CD4-positive, alpha-beta memory T cell (primary cell): ENCODE measurements around the gene HMGN4. TPM values are rescaled to one million over a fixed set of nuclear protein-coding genes. Genes with fewer than 3 reads are reported as not detected.
A peak's percentile ranks its signal among the peaks of the same experiment; 100 is the strongest.

Experiments
- CTCF ChIA-PET: fragments of 350-600 bp; sonication (Branson Sonifier 250); formaldehyde crosslinking; loops from one replicate; lab custom pipeline; 2021; ENCODE audit warnings: inconsistent platforms; ENCODE audit not compliant: partially characterized antibody; lab: Charles Lee
- POLR2A ChIA-PET: fragments of 350-600 bp; sonication (Branson Sonifier 250); formaldehyde crosslinking; loops from one replicate; lab custom pipeline; 2021; ENCODE audit not compliant: partially characterized antibody; lab: Charles Lee
- DNase-seq, 5 donors: peaks; one replicate each; pipeline versions ENCODE4 v3.0.0 to v3.0.0-alpha.2; 2020 to 2022; ENCODE audit warnings: mixed read lengths in 1 of 5
- H3K27ac ChIP-seq: one replicate; pipeline ENCODE4 v1.7.0; 2013; ENCODE audit warnings: low read depth, low read length
- H3K27me3 ChIP-seq: 2 replicates; pipeline ENCODE4 v1.7.0; 2013; ENCODE audit warnings: mild to moderate bottlenecking, low read length, moderate library complexity; ENCODE audit not compliant: insufficient read depth
- H3K36me3 ChIP-seq: 2 replicates; pipeline ENCODE4 v1.7.0; 2013; ENCODE audit warnings: mild to moderate bottlenecking, low read length, moderate library complexity; ENCODE audit not compliant: insufficient read depth
- H3K4me1 ChIP-seq: 2 replicates; pipeline ENCODE4 v1.7.0; 2013; ENCODE audit warnings: mild to moderate bottlenecking, low read length, moderate library complexity; ENCODE audit not compliant: insufficient read depth
- H3K4me3 ChIP-seq, 2 donors: one replicate each; pipeline ENCODE4 v1.7.0; 2013; ENCODE audit warnings: low read length in 2 of 2, mild to moderate bottlenecking in 1 of 2
- H3K9me3 ChIP-seq, 2 donors: one replicate each; pipeline ENCODE4 v1.7.0; 2013; ENCODE audit warnings: low read length in 2 of 2, control low read depth in 1 of 2; ENCODE audit not compliant: control insufficient read depth in 1 of 2
- H3K27ac Mint-ChIP-seq, 7 donors: one replicate each; pipeline ENCODE4 v1.8.0; 2020 to 2021; ENCODE audit warnings: mixed read lengths in 7 of 7, mild to moderate bottlenecking in 6 of 7, inconsistent platforms in 3 of 7, moderate library complexity in 3 of 7
- H3K27me3 Mint-ChIP-seq, 2 donors: one replicate each; pipeline ENCODE4 v1.8.0; 2020 to 2021; ENCODE audit warnings: mixed read lengths in 2 of 2
- H3K36me3 Mint-ChIP-seq, 2 donors: one replicate each; pipeline ENCODE4 v1.8.0; 2020 to 2021; ENCODE audit warnings: mixed read lengths in 2 of 2, inconsistent platforms in 1 of 2, mild to moderate bottlenecking in 1 of 2
- H3K4me1 Mint-ChIP-seq, 4 donors: one replicate each; pipeline ENCODE4 v1.8.0; 2020 to 2021; ENCODE audit warnings: mixed read lengths in 4 of 4, mild to moderate bottlenecking in 1 of 4
- H3K4me3 Mint-ChIP-seq, 8 donors: one replicate each; pipeline ENCODE4 v1.8.0; 2020 to 2021; ENCODE audit warnings: mixed read lengths in 8 of 8, mild to moderate bottlenecking in 7 of 8, moderate library complexity in 6 of 8, inconsistent platforms in 3 of 8
- H3K9me3 Mint-ChIP-seq, 8 donors: one replicate each; pipeline ENCODE4 v1.8.0; 2020 to 2021; ENCODE audit warnings: mixed read lengths in 8 of 8, mild to moderate bottlenecking in 5 of 8, inconsistent platforms in 3 of 8, moderate library complexity in 1 of 8
- intact Hi-C: fragments of 100-400 bp; cut with micrococcal nuclease; formaldehyde crosslinking; loops from one replicate; pipeline ENCODE4 v1.15.1; 2023
- polyA plus RNA-seq, 2 donors: library from polyadenylated mRNA; unstranded; fragments of 300-500 nt; fragmentation: Illumina TruSeq; gene quantifications; one replicate each; pipeline ENCODE4 v1.2.3, GENCODE V29; 2021
- total RNA-seq, 2 experiments: library from RNA; stranded (reverse); gene quantifications; one replicate each; pipeline ENCODE4 v1.2.3, GENCODE V29; 2021

Gene HMGN4
- total RNA-seq (100 to 1,000 TPM; 102 to 105 TPM), polyA plus RNA-seq (100 to 1,000 TPM; 154 to 305 TPM)

- peak within 1 kb of the TSS; percentile 94 to 99 (median 97) for H3K27ac Mint-ChIP-seq
- H3K36me3 ChIP-seq = peaks cover 5% of the 10 kb centered on the region
- H3K9me3 Mint-ChIP-seq = peaks cover 0 to 11% (median 1%) of the 10 kb centered on the region in 8 donors
- peaks cover 3 to 6% of the 10 kb centered on the region in 2 donors for H3K27me3 Mint-ChIP-seq
- H3K27ac ChIP-seq = peak within 1 kb of the TSS; percentile 90
- ChIA-PET POLR2A (interaction anchor here (0.6 to 6.5 kb wide), 78 partner anchors 10 to 1355 kb away, joined by 3 to 181 read pairs (median 5); partner anchors contain the start of genes BTN1A1, BTN2A1, BTN2A2 and ZNF184), CTCF (interaction anchor here (0.7 to 5.0 kb wide), 12 partner anchors 13 to 196 kb away, joined by 3 to 50 read pairs (median 5); no protein-coding TSS in a partner anchor)
- peaks cover 66% of the 10 kb centered on the region for H3K4me1 ChIP-seq
- H3K9me3 ChIP-seq = no peaks in the 10 kb centered on the region
- peaks cover 38 to 76% (median 56%) of the 10 kb centered on the region in 4 donors for H3K4me1 Mint-ChIP-seq
- intact Hi-C loops = loop anchor here (1.0 to 10.0 kb wide), 10 partner anchors 15 to 483 kb away; partner anchors contain the start of genes ABT1 and BTN3A1
- H3K36me3 Mint-ChIP-seq = peaks cover 12 to 49% of the 10 kb centered on the region in 2 donors
- H3K4me3 Mint-ChIP-seq = peak within 1 kb of the TSS; percentile 89 to 98 (median 93)
- peak; percentile 92 to 96 (median 95) for DNase-seq
- H3K27me3 ChIP-seq = no peaks in the 10 kb centered on the region
- H3K4me3 ChIP-seq = peak within 1 kb of the TSS; percentile 83 to 90
These were observed at the start of gene HMGN4 for GRCh38 chr6:26537846-26538571. TSS of gene HMGN4 (plus strand) at chr6:26538366. CDS start at chr6:26545207, 6,841 bp downstream.

DNA sequence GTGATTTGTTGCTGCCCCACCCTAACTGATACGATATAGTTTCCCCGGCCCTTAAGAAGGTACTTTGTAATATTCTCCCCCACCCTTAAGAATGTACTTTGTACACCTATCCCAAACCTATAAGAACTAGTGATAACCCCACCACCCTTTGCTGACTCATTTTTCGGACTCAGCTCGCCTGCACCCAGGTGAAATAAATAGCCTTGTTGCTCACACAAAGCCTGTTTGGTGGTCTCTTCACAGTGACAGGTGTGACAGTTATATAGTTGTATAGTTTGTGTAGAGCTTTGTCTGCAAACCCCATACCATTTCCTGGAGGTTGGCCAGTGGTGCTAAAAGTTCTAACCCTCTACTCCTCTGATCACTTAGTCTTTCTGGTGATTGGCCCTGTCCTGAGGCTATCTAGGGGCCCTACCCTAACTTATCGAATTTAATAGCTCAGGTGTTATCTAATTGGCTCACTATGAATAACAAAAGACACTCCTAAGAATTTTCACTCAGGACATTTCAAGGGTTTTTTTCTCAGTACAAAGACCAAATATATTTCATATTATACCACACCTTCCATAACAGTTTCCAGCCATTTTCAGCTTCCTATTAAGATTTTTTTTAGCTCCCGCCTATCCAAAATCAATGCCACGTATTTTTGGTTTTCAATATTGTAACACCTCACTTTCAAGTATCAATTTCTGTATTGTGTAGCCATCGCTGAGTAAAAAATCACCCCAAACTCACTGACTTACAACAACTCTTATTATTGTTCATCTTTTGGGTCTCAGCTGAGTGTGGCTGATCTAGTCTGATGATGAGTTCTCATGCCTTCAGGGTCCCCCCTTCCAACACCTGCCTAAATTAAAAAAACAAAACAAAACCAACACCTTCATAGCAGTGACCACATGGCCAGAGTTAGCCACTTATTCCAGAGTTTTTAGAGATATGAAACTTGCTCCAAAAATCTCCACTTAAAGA, 47.9 kb upstream of the HMGN4 start:
- Histone ChIP-seq H3K4me3 (no peak overlapping the region), H3K4me1 (no peaks in the 10 kb centered on the region), H3K27ac (no peak overlapping the region), H3K27me3 (no peaks in the 10 kb centered on the region), H3K36me3 (no peaks in the 10 kb centered on the region), H3K9me3 (no peaks in the 10 kb centered on the region)
- Mint-ChIP-seq H3K4me3 (no peak overlapping the region), H3K36me3 (peaks cover 2 to 9% of the 10 kb centered on the region in 2 donors), H3K27me3 (no peaks in the 10 kb centered on the region), H3K27ac (no peak overlapping the region), H3K4me1 (peaks cover 0 to 2% (median 0%) of the 10 kb centered on the region in 4 donors), H3K9me3 (peaks cover 0 to 12% (median 10%) of the 10 kb centered on the region in 8 donors)
- intact Hi-C loops = no loop called here
- ChIA-PET CTCF (interaction anchor here (1.2 kb wide), 1 partner anchor 44 kb away, joined by 3 read pairs; no protein-coding TSS in a partner anchor), POLR2A (interaction anchor here (0.6 to 1.9 kb wide), 3 partner anchors 34 to 126 kb away, joined by 3 to 5 read pairs (median 4); partner anchors contain the start of gene HMGN4)
- DNase-seq = no peak

DNA sequence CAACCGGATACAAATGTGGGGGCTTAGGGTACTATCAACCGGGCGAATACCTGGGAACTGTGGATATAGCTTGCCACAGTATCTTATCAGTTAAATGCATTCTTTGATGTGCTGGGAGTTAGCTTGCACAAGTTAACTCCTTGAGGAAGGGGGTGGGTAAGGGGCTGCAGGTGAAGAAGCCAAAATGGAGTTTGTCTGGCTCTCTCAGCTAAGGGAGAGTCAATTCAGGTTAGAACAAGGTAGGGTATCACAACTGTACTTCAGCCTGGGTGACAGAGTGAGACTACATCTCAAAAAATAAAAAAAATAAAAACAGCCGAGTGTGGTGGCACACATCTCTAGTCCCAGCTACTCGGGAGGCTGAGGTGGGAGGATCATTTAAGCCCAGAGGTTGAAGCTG, 46.6 kb upstream of the HMGN4 start:
- H3K9me3 ChIP-seq = no peaks in the 10 kb centered on the region
- H3K36me3 Mint-ChIP-seq = peaks cover 2 to 9% of the 10 kb centered on the region in 2 donors
- H3K9me3 Mint-ChIP-seq = peaks cover 0 to 12% (median 9%) of the 10 kb centered on the region in 8 donors
- no peak overlapping the region for H3K4me3 ChIP-seq
- no peak overlapping the region for H3K27ac Mint-ChIP-seq
- POLR2A ChIA-PET = interaction anchor here (0.8 to 1.9 kb wide), 2 partner anchors 10 to 46 kb away, joined by 3 to 5 read pairs; partner anchors contain the start of gene HMGN4
- CTCF ChIA-PET = interaction anchor here (1.1 kb wide), 1 partner anchor 9 kb away, joined by 3 read pairs; no protein-coding TSS in a partner anchor
- no peaks in the 10 kb centered on the region for H3K27me3 Mint-ChIP-seq
- peaks cover 0 to 2% (median 0%) of the 10 kb centered on the region in 4 donors for H3K4me1 Mint-ChIP-seq
- no peak for DNase-seq
- H3K36me3 ChIP-seq = no peaks in the 10 kb centered on the region
- no peaks in the 10 kb centered on the region for H3K4me1 ChIP-seq
- H3K4me3 Mint-ChIP-seq = no peak overlapping the region
- no peak overlapping the region for H3K27ac ChIP-seq
- intact Hi-C loops = no loop called here
- H3K27me3 ChIP-seq = no peaks in the 10 kb centered on the region

DNA sequence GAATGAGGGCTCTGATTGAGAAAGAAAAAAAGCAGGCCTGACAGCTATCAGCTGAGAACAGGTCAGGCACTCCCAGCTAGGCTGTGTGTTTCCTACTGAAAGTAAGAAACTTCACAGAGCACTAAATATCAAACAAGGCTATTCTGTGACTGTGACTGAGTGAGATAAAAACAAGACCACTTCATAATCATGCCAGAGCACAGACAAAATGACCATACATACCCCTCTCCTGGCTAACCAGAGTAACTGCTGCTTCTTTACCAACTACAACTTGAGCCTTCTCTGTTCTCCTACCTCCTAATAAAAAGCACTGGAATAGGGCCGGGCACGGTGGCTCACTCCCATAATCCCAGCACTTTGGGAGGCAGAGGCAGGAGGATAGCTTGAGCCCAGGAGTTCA, 44.9 kb upstream of the HMGN4 start:
- intact Hi-C loops = no loop called here
- peaks cover 0 to 3% (median 0%) of the 10 kb centered on the region in 4 donors for H3K4me1 Mint-ChIP-seq
- H3K4me3 Mint-ChIP-seq = no peak overlapping the region
- no peaks in the 10 kb centered on the region for H3K9me3 ChIP-seq
- CTCF ChIA-PET = interaction anchor here (1.3 to 1.4 kb wide), 2 partner anchors 8 to 152 kb away, joined by 3 to 5 read pairs; no protein-coding TSS in a partner anchor
- H3K27me3 ChIP-seq = no peaks in the 10 kb centered on the region
- POLR2A ChIA-PET = interaction anchor here (1.1 kb wide), 1 partner anchor 37 kb away, joined by 3 read pairs; no protein-coding TSS in a partner anchor
- H3K36me3 ChIP-seq = no peaks in the 10 kb centered on the region
- H3K9me3 Mint-ChIP-seq = peaks cover 0 to 1% (median 0%) of the 10 kb centered on the region in 8 donors
- H3K36me3 Mint-ChIP-seq = no peaks in the 10 kb centered on the region
- peak in 3 of 5 donors; percentile 9 to 26 (median 20) for DNase-seq
- no peak overlapping the region for H3K4me3 ChIP-seq
- H3K4me1 ChIP-seq = no peaks in the 10 kb centered on the region
- H3K27ac Mint-ChIP-seq = peak overlapping the region in 1 of 7 donors; percentile 13
- H3K27ac ChIP-seq = no peak overlapping the region
- H3K27me3 Mint-ChIP-seq = no peaks in the 10 kb centered on the region

DNA sequence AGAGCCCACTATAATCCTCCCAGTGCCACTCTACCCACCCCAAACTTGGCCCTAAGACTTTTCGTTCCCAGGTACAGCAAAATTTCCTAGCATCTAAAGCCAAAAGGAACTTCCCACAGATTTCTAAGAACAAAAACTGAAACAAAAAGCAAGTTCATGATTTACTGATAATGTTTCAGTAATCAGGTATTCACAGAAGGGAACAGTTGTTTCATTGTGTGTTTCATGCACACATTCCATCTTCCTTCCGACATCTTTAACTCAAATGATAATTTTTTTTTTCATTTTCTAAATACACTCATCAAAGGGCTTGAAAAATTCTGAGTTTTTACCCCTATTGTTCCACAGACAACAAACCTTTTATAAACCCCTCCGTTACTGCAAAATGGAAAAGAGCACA, 44.0 kb upstream of the HMGN4 start:
- Mint-ChIP-seq H3K4me1 (peaks cover 0 to 3% (median 0%) of the 10 kb centered on the region in 4 donors), H3K27ac (no peak overlapping the region), H3K9me3 (peaks cover 0 to 1% (median 0%) of the 10 kb centered on the region in 8 donors), H3K36me3 (no peaks in the 10 kb centered on the region), H3K4me3 (no peak overlapping the region), H3K27me3 (no peaks in the 10 kb centered on the region)
- H3K36me3 ChIP-seq = no peaks in the 10 kb centered on the region
- no peaks in the 10 kb centered on the region for H3K9me3 ChIP-seq
- no peaks in the 10 kb centered on the region for H3K27me3 ChIP-seq
- no peak overlapping the region for H3K4me3 ChIP-seq
- ChIA-PET POLR2A (interaction anchor here (1.1 kb wide), 1 partner anchor 38 kb away, joined by 3 read pairs; no protein-coding TSS in a partner anchor), CTCF (interaction anchor here (1.3 kb wide), 1 partner anchor 9 kb away, joined by 5 read pairs; no protein-coding TSS in a partner anchor)
- no peaks in the 10 kb centered on the region for H3K4me1 ChIP-seq
- intact Hi-C loops = no loop called here
- H3K27ac ChIP-seq = no peak overlapping the region
- no peak for DNase-seq

DNA sequence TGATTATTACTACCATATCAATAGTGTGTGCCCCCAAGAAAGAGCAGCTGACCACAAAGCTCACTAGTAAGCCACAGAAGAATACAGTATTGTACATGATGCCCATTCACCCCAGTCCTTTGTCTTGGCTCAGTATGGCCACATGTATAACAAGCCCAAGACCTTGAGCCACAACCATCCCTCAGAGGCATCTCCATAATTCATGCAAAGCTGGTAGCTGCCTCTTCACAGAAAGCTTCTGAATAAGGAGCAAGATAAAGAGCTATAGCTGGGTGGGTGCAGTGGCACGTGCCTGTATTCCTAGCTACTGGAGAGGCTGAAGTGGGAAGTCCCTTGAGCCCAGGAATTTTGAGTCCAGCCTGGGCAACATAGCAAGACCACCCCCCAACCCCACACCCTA, 42.9 kb upstream of the HMGN4 start:
- Histone ChIP-seq H3K27me3 (no peaks in the 10 kb centered on the region), H3K9me3 (no peaks in the 10 kb centered on the region), H3K36me3 (no peaks in the 10 kb centered on the region), H3K4me1 (no peaks in the 10 kb centered on the region), H3K4me3 (no peak overlapping the region), H3K27ac (no peak overlapping the region)
- no peaks in the 10 kb centered on the region for H3K27me3 Mint-ChIP-seq
- H3K9me3 Mint-ChIP-seq = peaks cover 0 to 1% (median 0%) of the 10 kb centered on the region in 8 donors
- H3K4me1 Mint-ChIP-seq = peaks cover 0 to 3% (median 3%) of the 10 kb centered on the region in 4 donors
- no peaks in the 10 kb centered on the region for H3K36me3 Mint-ChIP-seq
- ChIA-PET CTCF (interaction anchor here (0.6 kb wide), 1 partner anchor 9 kb away, joined by 3 read pairs; no protein-coding TSS in a partner anchor), POLR2A (no interaction called here)
- no peak overlapping the region for H3K4me3 Mint-ChIP-seq
- no peak for DNase-seq
- intact Hi-C loops = no loop called here
- no peak overlapping the region for H3K27ac Mint-ChIP-seq
